Astrocyte of the spinal cord (primary cell): Measurements from ENCODE around the gene MGLL.

Experiments used
- DNase-seq: peaks from one replicate; pipeline ENCODE4 v3.0.0; 2011; ENCODE audit warnings: low read depth, low spot score
- H3K4me3 ChIP-seq: 2 replicates; pipeline ENCODE4 v1.5.1; 2011; ENCODE audit warnings: low read depth, mild to moderate bottlenecking, low read length, moderate library complexity
- in situ Hi-C: cut with HindIII; loops from 2 replicates; pipeline ENCODE4 v1.10.0; 2017; ENCODE audit warnings: low sequenced_read_pairs
- TF ChIP-seq, protein P1 (sequence below): IDR thresholded peaks from 2 replicates; pipeline ENCODE4 v1.5.1; 2012; ENCODE audit warnings: low read depth, mild to moderate bottlenecking, low read length, inconsistent platforms

The MGLL gene

DNA sequence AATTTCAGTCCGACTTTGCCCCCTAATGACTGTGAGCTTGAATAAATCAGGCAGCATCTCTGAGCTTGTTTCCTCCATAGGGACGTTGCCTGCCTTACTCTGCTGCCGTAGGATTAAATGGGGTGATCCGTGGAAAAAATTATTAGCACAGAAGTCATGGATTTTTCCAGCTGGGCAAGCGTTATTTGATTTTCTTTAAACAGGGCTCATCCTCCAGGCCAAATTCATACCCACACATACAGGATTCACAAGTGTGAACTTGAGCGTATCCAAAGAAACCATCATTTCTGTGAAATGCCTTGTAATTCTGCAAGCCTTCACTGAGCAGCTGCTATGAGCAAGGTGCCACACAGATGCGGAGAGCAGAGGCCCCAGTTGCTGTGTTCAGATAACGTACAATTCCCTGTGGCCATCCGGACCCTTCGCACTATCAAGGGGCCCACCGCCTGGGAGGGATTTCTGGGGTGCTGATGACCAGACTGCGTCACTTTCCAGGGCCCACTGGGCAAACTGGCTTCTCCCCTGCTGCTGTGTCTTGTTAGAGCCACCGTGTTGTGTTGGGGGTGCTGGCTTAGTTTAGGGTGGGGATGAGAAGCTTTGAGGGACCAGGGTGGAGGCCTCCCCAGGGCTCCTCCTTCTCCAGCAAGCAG, 61.4 kb downstream of the MGLL start:
- H3K4me3 ChIP-seq, result no peak overlapping the region

DNA sequence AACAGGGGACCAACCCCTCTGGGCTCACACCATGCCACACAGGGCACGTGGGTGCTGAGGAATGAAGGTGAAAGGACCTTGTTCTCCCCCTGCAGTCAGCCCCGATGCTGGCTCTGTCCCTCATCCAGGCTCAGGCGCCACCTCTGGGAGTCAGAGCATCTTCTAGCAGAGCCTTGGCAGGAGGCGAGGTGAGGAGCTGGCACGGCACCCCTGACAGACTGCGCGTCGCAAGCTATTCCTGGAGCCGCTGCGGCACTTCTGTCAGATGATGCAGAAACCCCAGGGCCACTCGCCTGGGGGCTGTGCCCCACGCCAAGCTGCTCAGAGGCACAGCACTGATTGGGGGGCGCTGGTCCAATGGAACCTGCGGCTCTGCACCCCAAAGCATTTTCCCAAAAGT, 62.0 kb downstream of the MGLL start:
- in situ Hi-C loops, result no loop called here
- no peak for DNase-seq
- H3K4me3 ChIP-seq, result no peak overlapping the region
- TF ChIP-seq, protein P1, sequence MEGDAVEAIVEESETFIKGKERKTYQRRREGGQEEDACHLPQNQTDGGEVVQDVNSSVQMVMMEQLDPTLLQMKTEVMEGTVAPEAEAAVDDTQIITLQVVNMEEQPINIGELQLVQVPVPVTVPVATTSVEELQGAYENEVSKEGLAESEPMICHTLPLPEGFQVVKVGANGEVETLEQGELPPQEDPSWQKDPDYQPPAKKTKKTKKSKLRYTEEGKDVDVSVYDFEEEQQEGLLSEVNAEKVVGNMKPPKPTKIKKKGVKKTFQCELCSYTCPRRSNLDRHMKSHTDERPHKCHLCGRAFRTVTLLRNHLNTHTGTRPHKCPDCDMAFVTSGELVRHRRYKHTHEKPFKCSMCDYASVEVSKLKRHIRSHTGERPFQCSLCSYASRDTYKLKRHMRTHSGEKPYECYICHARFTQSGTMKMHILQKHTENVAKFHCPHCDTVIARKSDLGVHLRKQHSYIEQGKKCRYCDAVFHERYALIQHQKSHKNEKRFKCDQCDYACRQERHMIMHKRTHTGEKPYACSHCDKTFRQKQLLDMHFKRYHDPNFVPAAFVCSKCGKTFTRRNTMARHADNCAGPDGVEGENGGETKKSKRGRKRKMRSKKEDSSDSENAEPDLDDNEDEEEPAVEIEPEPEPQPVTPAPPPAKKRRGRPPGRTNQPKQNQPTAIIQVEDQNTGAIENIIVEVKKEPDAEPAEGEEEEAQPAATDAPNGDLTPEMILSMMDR, result no peak

More for the DNA sequence above, 61.4 kb downstream of the MGLL start:
- TF ChIP-seq, protein P1, result no peak
- in situ Hi-C loops, result no loop called here
- no peak for DNase-seq

DNA sequence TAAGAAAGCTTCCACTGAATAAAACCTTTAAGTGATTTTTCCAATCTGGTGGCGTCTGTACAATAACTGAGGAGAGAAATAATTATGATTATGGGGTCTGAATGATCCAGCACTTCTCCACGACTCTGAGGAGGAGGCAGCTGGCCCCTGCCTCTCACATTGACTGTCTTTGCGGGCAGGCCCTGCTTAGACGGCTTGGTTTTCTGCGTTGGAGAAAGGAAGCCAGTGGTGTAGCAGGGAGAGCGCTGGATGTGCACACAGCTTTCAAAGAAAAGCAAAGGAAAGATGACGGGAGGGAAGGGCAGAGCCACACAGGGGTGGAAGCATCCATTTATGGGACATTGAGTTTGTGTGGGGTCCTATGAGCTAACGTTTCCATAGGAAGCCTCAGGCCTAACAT, 62.5 kb downstream of the MGLL start:
- in situ Hi-C loops, result no loop called here
- TF ChIP-seq, protein P1, result no peak
- H3K4me3 ChIP-seq, result no peak overlapping the region
- DNase-seq, result no peak

DNA sequence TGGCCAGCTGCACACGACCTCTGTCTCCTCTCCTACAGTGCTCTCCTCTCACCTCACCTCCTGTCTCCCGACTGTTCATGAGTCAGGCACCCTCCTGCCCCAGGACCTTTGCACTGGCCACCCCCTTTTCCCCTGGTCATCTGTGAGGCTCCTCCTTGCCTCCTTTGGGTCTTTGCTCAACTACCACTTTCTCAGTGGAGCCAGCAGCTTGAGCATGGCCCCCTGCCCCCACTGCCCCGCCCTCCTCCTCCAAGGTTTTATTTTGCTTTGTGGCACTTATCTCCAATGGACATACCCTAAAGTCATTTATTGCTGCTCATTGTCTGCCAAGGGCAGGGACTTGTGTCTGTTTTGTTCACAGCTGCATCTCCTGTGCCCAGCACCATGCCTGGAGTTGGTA, 64.3 kb downstream of the MGLL start:
- TF ChIP-seq, protein P1, result no peak
- in situ Hi-C loops, result no loop called here
- no peak for DNase-seq
- no peak overlapping the region for H3K4me3 ChIP-seq

DNA sequence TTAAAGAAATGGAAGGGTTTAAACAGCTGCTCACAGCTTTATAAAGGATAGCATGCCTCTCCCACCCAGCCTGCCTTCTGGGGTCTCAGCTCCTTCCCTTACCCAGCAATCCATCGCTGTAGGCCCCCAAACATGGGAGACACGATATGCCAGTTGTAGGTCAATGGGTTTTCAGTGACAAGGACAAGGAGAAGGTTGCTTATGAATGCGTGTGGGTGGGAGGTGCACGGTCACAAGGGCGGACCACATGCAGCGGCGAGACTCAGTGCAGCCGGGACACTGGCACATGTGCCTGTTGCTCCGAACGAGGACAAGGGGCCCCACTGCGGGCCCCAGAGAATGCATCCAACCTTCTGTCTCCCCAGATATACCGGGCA, 67.0 kb downstream of the MGLL start:
- H3K4me3 ChIP-seq, result no peak overlapping the region
- in situ Hi-C loops, result no loop called here
- no peak for DNase-seq
- TF ChIP-seq, protein P1, result no peak

DNA sequence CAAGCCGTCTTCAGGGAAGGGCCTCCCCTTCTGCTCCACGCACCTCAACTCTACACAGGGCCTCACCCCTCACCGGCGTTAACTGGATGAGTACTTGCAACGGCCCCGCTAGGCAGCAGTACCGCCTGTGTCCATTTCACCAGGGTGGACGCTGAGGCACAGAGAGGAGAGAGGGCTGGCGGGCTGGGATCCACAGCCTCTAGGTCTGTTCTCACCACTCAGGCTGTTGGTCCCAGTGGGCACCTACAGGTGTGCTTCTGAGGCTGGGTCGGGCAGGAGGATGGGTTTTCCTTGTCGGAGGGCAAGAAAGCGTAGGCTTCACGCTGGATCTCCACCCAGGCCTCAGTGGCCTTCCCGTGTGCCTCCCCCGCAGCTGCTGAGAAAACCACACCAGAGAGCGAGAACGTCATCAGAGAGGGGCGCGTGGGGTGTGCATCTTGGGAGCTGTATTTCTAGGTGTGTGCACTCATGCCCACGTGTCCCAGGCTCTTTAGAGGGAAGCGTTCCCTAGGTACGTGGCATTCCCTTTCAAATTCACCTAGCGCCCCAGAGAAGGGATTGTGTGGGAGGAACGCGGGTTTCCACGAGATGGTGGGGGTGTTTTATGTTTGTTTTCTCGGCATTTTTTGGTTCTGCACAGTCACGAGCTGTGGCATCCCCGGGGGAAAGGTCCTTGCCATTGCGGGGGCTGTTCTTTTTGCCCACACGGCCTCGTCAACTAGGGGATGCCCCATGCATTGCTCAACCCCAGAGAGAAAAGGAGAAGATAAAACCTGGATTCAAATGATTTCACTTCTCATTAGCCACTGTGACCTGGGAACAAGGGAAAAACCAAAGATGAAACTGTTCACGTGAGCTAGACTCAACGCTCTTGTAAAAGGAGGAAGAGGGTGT, 67.7 kb downstream of the MGLL start:
- H3K4me3 ChIP-seq, result no peak overlapping the region
- no peak for DNase-seq
- TF ChIP-seq, protein P1, result no peak
- in situ Hi-C loops, result no loop called here
